Retinal pigment epithelial cell (primary cell): Measurements from ENCODE around the gene GPD2.

Source experiments
- DNase-seq: peaks from one replicate; pipeline ENCODE4 v3.0.0-alpha.2; 2010; ENCODE audit warnings: low read depth
- H3K4me3 ChIP-seq: 2 replicates; pipeline ENCODE4 v1.5.1; 2011; ENCODE audit warnings: mild to moderate bottlenecking, low read length, control low read depth, moderate library complexity
- TF ChIP-seq, protein P1 (sequence below): conservative IDR thresholded peaks from 2 replicates; pipeline ENCODE4 v1.5.1; 2011; ENCODE audit warnings: low read depth, low read length, control low read depth, inconsistent platforms

Gene GPD2

GRCh38 chr2:156447761-156448160 lies 11.6 kb downstream of the GPD2 start:
- TF ChIP-seq, protein P1, sequence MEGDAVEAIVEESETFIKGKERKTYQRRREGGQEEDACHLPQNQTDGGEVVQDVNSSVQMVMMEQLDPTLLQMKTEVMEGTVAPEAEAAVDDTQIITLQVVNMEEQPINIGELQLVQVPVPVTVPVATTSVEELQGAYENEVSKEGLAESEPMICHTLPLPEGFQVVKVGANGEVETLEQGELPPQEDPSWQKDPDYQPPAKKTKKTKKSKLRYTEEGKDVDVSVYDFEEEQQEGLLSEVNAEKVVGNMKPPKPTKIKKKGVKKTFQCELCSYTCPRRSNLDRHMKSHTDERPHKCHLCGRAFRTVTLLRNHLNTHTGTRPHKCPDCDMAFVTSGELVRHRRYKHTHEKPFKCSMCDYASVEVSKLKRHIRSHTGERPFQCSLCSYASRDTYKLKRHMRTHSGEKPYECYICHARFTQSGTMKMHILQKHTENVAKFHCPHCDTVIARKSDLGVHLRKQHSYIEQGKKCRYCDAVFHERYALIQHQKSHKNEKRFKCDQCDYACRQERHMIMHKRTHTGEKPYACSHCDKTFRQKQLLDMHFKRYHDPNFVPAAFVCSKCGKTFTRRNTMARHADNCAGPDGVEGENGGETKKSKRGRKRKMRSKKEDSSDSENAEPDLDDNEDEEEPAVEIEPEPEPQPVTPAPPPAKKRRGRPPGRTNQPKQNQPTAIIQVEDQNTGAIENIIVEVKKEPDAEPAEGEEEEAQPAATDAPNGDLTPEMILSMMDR: no peak
- no peak for DNase-seq
- H3K4me3 ChIP-seq: no peak overlapping the region

DNA sequence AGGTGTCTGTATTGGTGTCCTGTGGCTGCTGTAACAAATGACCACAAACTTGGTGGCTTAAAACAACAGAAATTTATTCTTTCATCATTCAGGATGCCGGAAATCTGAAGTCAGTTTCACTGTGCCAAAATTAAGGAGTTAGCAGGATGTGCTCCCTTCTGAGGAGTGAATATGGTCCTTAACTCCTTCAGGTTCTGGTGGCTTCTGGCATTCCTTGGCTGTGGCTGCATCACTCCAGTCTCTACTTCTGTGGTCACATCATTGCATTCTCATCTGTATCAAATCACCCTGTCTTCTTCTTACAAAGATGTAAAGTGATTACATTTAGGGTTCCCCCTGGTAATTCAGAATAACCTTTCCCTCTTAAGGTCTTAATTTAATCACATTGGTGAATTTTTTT lies 12.6 kb downstream of the GPD2 start:
- TF ChIP-seq, protein P1: no peak
- no peak for DNase-seq
- no peak overlapping the region for H3K4me3 ChIP-seq

- TF ChIP-seq, protein P1: no peak
- DNase-seq: no peak
- H3K4me3 ChIP-seq: no peak overlapping the region
Measured at GRCh38 chr2:156452971-156453370, 16.8 kb downstream of the GPD2 start.

DNA sequence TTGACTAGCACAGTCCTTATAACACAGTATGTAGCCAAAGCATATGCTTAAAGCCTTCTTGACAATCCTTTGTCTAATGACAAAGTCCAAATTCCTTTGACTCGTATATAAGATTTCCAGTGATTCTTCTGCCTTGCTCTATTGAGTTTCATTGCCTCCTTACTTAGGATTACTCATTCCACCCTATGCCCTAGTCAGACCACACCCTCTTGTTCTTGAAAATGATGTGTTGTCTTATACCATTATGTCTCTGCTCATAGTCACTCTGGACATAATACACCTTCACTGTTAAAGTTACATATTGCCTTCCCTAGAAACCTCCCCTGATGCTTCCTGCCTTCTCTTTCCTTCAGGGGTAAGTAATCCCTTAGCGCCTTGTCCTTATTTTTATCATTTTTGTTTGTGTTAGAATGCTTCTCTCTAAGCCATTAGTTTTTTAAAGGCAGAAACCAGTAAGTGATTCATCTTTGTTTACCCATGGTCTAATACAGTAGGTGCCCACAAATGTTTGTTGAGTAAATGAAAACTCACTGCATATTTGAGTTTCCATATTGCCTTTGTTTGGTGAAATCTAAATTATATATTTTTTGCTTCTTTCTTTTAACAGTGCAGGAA lies 19.3 kb downstream of the GPD2 start:
- TF ChIP-seq, protein P1: no peak
- H3K4me3 ChIP-seq: no peak overlapping the region
- no peak for DNase-seq

GRCh38 chr2:156456616-156457015 lies 20.4 kb downstream of the GPD2 start:
- TF ChIP-seq, protein P1: no peak
- H3K4me3 ChIP-seq: no peak overlapping the region
- no peak for DNase-seq

DNA sequence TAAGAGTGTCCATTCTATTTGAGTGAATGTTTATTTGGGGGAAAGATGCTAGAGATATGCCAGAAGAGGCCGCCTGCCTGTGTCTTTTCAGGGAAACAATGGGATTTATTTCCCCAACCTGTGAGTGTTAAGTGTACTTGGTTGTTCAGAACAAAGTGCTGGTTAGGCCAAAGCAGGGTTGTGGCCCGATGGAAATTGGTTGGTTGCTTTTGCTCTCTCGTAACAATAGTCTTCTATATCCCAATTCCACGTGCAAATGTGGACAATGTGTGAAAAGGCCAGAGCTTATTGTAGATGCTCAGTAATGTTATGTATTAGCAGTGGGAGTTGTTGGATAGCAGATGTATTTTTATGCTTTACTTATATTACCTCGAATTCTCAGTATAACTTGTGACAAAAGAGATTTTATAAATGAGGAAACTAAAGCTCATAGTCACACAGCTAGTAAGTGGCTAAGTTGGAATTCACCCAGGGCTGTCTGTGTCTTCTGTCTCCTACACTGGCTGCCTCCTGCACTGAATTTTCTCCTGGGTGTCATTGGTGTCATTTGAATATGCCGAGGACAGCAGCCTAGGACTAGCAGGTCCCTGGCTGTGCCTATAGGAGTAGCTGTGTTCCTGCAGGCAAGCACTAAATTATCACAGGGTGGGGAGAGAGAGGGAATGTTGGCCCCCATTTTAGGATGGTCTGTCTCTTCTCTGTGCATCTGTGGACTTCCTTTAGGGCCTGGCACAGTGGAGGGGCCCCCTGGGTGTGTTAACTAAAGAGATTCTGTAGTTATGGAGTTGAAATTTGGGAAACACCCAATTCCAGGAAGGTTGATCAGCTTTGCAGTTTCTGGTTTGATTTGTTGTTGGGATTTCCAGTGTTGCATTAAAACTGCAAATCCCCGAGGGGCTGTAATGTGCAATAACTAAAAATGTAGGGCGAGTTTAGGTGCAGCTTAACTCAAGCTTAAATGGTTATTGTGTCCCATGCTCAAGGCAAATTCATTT lies 21.6 kb downstream of the GPD2 start:
- no peak overlapping the region for H3K4me3 ChIP-seq
- TF ChIP-seq, protein P1: no peak
- DNase-seq: no peak
